Activated B cell treated with CpG ODN at 0.5 μM for 24 hours (primary cell): Measurements from ENCODE around the gene MPL. TPM values are rescaled to one million over a fixed set of nuclear protein-coding genes. Genes with fewer than 3 reads are reported as not detected.

Experiments used
- ATAC-seq: fragments of 200-7000 bp; cut with Tn5 transposase; one replicate; pipeline ENCODE4 v1.10.0; 2021; ENCODE audit warnings: low read depth, mild to moderate bottlenecking, moderate library complexity
- CTCF ChIA-PET: fragments of 350-600 bp; sonication (Branson Sonifier 250); formaldehyde crosslinking; loops from one replicate; lab custom pipeline; 2021; ENCODE audit warnings: antibody characterized with exemption; lab: Charles Lee
- POLR2A ChIA-PET: fragments of 350-600 bp; sonication (Branson Sonifier 250); formaldehyde crosslinking; loops from one replicate; lab custom pipeline; 2021; ENCODE audit warnings: antibody characterized with exemption; lab: Charles Lee
- DNase-seq: peaks from one replicate; pipeline ENCODE4 v3.0.0; 2022
- H3K27ac Mint-ChIP-seq: one replicate; pipeline ENCODE4 v1.8.0; 2020; ENCODE audit warnings: mixed read lengths
- H3K27me3 Mint-ChIP-seq: one replicate; pipeline ENCODE4 v1.8.0; 2021; ENCODE audit warnings: mixed read lengths
- H3K36me3 Mint-ChIP-seq: one replicate; pipeline ENCODE4 v1.8.0; 2021; ENCODE audit warnings: low read depth, mixed read lengths
- H3K4me1 Mint-ChIP-seq: one replicate; pipeline ENCODE4 v1.8.0; 2021; ENCODE audit warnings: mixed read lengths
- H3K4me3 Mint-ChIP-seq: one replicate; pipeline ENCODE4 v1.8.0; 2020; ENCODE audit warnings: mild to moderate bottlenecking, mixed read lengths
- H3K9me3 Mint-ChIP-seq: one replicate; pipeline ENCODE4 v1.8.0; 2020; ENCODE audit warnings: mixed read lengths
- CTCF ChIP-seq: fragments of 200-600 bp; IDR thresholded peaks from one replicate; pipeline ENCODE4 v1.8.0; 2022; ENCODE audit warnings: antibody characterized with exemption, mild to moderate bottlenecking
- intact Hi-C: fragments of 100-400 bp; cut with micrococcal nuclease; formaldehyde crosslinking; loops from one replicate; pipeline ENCODE4 v1.15.1; 2024
- total RNA-seq: library from RNA; stranded (reverse); gene quantifications from 2 replicates; pipeline ENCODE4 v1.2.3, GENCODE V29; 2022

Gene MPL
- total RNA-seq, 1 donor from 2014 or later = not detected

DNA sequence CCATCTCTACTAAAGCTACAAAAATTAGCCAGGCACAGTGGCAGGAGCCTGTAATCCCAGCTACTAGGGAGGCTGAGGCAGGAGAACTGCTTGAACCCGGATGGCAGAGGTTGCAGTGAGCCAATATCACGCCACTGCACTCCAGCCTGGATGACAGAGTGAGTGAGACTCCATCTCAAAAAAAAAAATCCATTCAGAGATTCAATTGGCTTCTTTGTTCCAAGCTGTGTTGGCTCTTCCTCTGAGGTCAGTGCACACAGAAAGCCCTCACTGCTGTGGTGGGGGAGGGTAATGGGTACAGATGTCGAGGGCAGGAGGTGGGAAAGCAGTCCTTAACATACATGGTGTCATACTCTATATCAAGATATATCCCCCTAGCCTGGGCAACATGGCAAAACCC lies 22.1 kb upstream of the MPL start:
- H3K36me3 Mint-ChIP-seq = no peaks in the 10 kb centered on the region
- DNase-seq (no peak), ATAC-seq (no peak)
- H3K4me3 Mint-ChIP-seq = no peak overlapping the region
- no peak for TF ChIP-seq CTCF
- no peaks in the 10 kb centered on the region for H3K9me3 Mint-ChIP-seq
- no peaks in the 10 kb centered on the region for H3K4me1 Mint-ChIP-seq
- POLR2A ChIA-PET = no interaction called here
- intact Hi-C loops = no loop called here
- CTCF ChIA-PET = interaction anchor here (0.5 kb wide), 1 partner anchor 1969 kb away, joined by 4 read pairs; no protein-coding TSS in a partner anchor
- H3K27me3 Mint-ChIP-seq = no peaks in the 10 kb centered on the region
- no peak overlapping the region for H3K27ac Mint-ChIP-seq

- no peak overlapping the region for H3K27ac Mint-ChIP-seq
- H3K4me3 Mint-ChIP-seq = no peak overlapping the region
- ChIA-PET POLR2A (no interaction called here), CTCF (interaction anchor here (0.5 kb wide), 1 partner anchor 1968 kb away, joined by 4 read pairs; no protein-coding TSS in a partner anchor)
- DNase-seq (no peak), ATAC-seq (no peak)
- TF ChIP-seq CTCF = no peak
- H3K27me3 Mint-ChIP-seq = no peaks in the 10 kb centered on the region
- H3K4me1 Mint-ChIP-seq = no peaks in the 10 kb centered on the region
- intact Hi-C loops = no loop called here
- no peaks in the 10 kb centered on the region for H3K36me3 Mint-ChIP-seq
- H3K9me3 Mint-ChIP-seq = no peaks in the 10 kb centered on the region
These were observed 21.5 kb upstream of the MPL start for GRCh38 chr1:43315963-43316737.

- TF ChIP-seq CTCF = no peak
These were observed 20.7 kb upstream of the MPL start for GRCh38 chr1:43316738-43317520.

DNA sequence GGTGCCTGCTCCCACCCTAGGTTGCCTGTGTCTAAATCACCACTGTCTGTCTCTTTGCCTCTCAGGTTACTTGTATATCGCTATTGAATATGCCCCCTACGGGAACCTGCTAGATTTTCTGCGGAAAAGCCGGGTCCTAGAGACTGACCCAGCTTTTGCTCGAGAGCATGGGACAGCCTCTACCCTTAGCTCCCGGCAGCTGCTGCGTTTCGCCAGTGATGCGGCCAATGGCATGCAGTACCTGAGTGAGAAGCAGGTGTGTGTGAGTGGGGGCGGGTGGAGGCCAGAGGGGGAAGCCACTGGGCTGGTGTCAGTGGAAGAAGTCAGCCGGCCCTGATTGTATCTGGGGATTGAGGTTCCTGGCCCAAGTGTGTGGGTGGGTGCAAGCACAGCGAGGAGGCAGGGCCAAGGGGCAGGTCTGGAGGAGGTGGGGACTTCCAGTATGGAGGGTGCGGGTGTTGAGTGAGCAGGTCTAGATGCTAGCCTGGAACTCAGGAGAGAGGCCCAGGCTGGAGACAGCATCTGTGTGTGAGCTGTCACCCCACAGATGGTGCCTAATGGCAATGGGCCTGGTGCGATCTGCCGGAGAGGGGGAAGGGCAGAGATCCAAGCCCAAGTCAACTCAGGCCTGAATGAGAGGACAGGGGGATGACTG lies 19.7 kb upstream of the MPL start:
- H3K36me3 Mint-ChIP-seq = no peaks in the 10 kb centered on the region
- ChIA-PET POLR2A (no interaction called here), CTCF (no interaction called here)
- no peak overlapping the region for H3K4me3 Mint-ChIP-seq
- no peaks in the 10 kb centered on the region for H3K27me3 Mint-ChIP-seq
- H3K9me3 Mint-ChIP-seq = no peaks in the 10 kb centered on the region
- no peak for TF ChIP-seq CTCF
- H3K4me1 Mint-ChIP-seq = no peaks in the 10 kb centered on the region
- DNase-seq (no peak), ATAC-seq (no peak)
- intact Hi-C loops = no loop called here
- H3K27ac Mint-ChIP-seq = no peak overlapping the region

More at GRCh38 chr1:43316738-43317520, 20.7 kb upstream of the MPL start:
- intact Hi-C loops = no loop called here
- no peak overlapping the region for H3K4me3 Mint-ChIP-seq
- no peaks in the 10 kb centered on the region for H3K36me3 Mint-ChIP-seq
- no peak for ATAC-seq
- CTCF ChIA-PET = no interaction called here
- no peak for DNase-seq
- no peaks in the 10 kb centered on the region for H3K4me1 Mint-ChIP-seq
- no peak overlapping the region for H3K27ac Mint-ChIP-seq
- no peaks in the 10 kb centered on the region for H3K27me3 Mint-ChIP-seq
- POLR2A ChIA-PET = no interaction called here
- no peaks in the 10 kb centered on the region for H3K9me3 Mint-ChIP-seq

GRCh38 chr1:43318831-43319230 lies 18.8 kb upstream of the MPL start:
- Mint-ChIP-seq H3K27ac (no peak overlapping the region), H3K36me3 (no peaks in the 10 kb centered on the region), H3K4me1 (no peaks in the 10 kb centered on the region), H3K9me3 (no peaks in the 10 kb centered on the region), H3K4me3 (no peak overlapping the region), H3K27me3 (no peaks in the 10 kb centered on the region)
- DNase-seq (no peak), ATAC-seq (no peak)
- ChIA-PET POLR2A (no interaction called here), CTCF (no interaction called here)
- no peak for TF ChIP-seq CTCF
- intact Hi-C loops = no loop called here
